Bone marrow (tissue), 2 donors: ENCODE measurements around the gene SLC7A6OS.

Experiments
- DNase-seq, 2 donors: peaks; one replicate each; lab custom pipeline; 2025; lab: John Stamatoyannopoulos, UW

Gene SLC7A6OS

GRCh38 chr16:68310774-68311511, at the start of gene SLC7A6OS, which contains the start of gene PRMT7:
Gene SLC7A6OS (minus strand): TSS chr16:68310946. CDS start chr16:68310926, 20 bp downstream.
Gene PRMT7 (plus strand): TSS chr16:68311019. CDS start chr16:68315980, 4,961 bp downstream.
- peak; percentile 66 to 94 for DNase-seq

- DNase-seq, result no peak
Observed at GRCh38 chr16:68359398-68360191, 48.8 kb upstream of the SLC7A6OS start.

- DNase-seq, result no peak
Observed at GRCh38 chr16:68358951-68359350, 48.2 kb upstream of the SLC7A6OS start.

DNA sequence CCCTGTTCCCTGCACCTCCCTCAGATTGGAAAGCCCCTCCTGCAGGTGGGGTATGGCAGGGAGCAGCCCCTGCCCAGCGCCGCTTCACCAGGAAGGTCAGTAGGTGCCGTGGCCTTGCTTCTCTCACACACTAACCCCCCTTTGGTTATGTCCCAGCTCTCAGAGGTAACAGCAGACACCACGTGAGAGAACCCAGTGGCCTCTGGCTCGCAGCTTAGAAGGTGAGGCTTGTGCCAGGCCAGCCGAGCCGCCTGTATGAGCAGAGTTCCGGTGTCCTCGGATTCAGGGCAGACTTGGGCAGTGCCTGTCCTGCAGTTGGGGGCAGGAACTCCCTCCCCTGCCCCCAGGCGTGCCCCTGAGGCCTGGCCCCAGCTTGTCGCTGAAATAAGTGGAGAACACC, 47.2 kb upstream of the SLC7A6OS start:
- DNase-seq, result no peak

DNA sequence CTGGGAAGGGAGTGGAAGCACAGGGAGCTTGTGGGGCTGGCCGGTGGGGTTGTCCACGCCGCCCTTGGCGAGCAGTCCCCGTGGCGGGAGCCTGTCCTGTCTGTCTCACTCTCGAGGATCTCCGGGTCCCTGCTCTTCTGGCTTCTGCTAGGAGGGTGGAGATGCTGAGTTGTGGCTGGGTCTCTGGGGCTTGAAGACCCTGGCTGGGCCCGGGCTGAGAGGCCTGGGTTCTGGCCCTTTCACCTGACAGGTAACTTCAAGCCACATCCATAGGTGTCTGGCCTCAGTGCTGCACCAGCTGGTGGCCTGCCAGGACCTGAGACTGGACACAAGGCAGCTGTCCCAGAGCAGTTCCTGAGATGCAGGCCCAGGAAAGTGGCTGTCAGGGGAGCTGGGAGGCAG, 46.8 kb upstream of the SLC7A6OS start:
- no peak for DNase-seq

GRCh38 chr16:68356919-68357286, 46.2 kb upstream of the SLC7A6OS start:
- no peak for DNase-seq

GRCh38 chr16:68356249-68356918, 45.6 kb upstream of the SLC7A6OS start:
- DNase-seq, result peak in 1 of 2 donors; percentile 87

DNA sequence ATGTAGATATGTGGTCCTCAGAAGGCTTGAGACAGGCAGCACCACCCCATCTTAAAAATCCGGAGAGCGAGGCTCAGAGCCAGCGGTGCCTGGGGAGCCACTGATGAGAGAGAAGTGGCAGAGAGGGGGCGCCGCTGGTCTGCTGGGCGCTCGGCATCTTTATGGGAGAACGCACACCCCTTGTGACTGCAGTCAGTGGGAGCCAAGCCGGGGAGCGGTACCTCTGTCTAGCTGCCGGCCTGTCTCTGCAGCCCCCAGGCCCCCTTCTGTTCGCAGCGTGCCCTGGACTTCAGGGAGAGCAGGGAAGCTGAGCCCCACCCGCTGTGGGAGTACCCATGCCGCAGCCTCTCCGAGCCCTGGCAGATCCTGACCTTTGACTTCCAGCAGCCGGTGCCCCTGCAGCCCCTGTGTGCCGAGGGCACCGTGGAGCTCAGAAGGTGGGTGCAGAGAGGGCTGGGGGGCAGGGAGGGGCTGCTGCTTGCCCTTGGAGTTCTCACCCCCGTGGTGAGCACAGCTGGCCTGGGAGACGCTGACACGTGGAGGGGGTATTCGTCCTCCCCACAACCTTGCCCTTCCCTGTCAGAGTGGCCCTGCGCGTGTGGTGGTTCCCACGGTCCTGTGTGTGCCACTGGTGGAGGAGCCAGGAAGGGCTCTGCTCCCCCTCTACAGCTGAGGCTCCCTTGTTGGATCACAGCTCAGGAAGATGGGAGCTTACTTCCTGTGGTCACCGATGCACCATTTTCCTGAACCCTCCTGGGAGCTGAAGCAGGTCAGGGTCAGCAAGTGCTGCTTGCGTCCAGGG, 44.9 kb upstream of the SLC7A6OS start:
- DNase-seq, result no peak

DNA sequence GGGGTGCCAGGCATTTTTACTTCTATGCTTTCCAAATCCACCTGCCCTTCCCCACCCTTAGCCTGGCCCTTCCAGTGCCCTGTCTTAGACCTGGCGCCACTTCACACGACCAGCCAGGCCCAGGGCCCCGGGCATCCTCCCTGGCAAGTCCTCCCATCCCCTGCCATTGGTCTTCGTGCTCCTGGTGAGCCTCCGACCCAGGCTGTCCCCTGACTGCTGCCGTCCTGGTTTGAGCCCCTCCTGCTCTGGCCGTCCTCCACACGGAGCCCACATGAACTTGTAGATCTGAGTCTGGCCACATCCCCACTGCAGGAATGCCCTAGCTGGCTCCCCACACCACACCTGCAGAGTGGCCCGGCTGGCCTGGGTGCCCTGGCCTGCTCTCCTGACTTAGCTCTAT, 44.1 kb upstream of the SLC7A6OS start:
- DNase-seq, result no peak

DNA sequence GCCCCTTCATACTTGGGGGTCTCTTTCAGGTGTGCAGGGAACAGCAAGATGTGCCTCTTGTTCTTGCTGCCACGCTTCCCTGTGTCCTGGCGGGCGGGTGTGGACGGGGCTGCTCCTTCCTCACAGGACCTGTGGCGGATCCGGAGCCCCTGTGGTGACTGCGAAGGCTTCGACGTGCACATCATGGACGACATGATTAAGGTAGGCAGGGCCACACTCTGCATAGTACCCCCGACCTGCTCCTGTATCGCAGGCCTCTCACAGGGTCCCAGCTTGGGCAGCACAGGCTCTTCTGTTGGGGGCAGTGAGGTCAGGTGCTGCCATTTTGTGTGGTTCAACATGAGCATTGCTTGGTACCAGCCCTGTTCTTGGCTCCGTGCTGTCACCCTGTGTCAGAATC, 42.6 kb upstream of the SLC7A6OS start:
- no peak for DNase-seq

DNA sequence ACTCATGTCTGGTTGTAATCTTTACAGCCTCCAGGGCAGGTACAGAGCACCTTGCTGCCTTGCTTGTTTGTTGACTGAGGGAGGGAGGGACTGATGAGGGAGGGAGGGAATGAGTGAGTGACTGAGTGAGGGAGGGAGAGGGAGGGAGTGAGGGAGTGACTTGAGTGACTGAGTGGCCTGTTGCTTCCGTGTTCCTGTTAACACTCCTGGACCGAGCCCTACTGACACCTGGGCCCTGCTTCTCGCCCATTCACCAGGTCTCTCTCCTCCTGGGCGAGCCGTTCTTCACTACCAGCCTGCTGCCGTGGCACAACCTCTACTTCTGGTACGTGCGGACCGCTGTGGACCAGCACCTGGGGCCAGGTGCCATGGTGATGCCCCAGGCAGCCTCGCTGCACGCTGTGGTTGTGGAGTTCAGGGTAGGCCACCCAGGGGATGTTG, 41.3 kb upstream of the SLC7A6OS start:
- DNase-seq, result no peak

GRCh38 chr16:68351463-68351862, 40.7 kb upstream of the SLC7A6OS start:
- DNase-seq, result no peak

- DNase-seq, result no peak
Observed at GRCh38 chr16:68350813-68351350, 40.1 kb upstream of the SLC7A6OS start.

GRCh38 chr16:68349838-68350410, 39.2 kb upstream of the SLC7A6OS start:
- no peak for DNase-seq

DNA sequence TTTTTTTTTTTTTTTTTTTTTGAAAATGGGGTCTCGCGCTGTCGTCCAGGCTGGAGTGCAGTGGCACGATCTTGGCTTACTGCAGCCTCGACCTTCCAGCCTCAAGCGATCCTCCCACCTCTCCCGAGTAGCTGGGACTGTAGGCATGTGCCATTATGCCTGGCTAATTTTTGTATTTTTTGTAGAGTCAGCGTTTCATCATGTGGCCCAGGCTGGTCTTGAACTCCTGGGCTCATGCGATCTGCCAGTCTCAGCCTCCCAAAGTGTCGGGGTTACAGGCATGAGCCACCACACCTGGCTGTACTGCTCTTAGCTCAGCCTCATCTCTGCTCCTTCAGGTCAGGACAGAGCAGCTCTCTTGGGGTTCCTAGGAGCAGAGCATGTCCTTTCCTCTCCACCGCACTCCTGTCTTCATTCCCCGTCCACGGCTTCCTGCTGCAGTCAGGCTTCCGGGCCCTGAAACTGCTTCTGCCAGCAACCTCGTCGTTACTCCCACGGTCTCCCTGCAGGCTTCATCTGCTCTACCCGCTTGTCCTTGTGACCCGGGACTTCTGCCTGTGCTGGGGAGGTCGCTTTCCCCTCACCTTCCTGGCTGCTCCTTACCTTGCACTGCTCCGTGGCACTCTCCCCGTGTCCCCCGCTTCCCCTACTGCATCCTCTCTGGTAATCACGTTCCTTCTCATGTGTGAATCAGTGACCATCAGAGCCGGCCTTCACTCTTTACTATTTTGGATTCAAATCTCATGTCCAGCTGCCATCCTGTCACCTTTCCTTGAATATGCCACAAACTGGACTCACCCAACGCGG, 38.1 kb upstream of the SLC7A6OS start:
- no peak for DNase-seq

DNA sequence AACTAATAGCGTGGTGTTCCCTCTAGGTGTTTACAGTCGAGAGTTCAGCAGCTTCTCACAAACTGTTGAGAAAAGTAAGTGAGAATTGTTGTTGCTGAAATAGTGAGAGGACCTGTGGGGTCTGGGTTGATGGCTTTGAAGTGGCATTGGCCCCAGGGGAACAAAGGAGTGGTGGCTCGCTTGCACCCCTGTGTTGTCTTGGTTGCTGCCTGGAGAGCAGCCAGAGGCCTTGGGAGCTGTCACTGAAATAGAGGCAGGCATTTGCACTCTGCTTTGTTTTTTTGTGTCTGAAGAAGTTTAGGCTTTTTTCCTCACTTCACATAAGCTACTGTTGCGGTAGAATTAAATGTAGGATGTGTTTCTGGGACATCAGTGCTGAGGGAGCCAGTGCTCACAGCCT, 36.9 kb upstream of the SLC7A6OS start:
- DNase-seq, result no peak

DNA sequence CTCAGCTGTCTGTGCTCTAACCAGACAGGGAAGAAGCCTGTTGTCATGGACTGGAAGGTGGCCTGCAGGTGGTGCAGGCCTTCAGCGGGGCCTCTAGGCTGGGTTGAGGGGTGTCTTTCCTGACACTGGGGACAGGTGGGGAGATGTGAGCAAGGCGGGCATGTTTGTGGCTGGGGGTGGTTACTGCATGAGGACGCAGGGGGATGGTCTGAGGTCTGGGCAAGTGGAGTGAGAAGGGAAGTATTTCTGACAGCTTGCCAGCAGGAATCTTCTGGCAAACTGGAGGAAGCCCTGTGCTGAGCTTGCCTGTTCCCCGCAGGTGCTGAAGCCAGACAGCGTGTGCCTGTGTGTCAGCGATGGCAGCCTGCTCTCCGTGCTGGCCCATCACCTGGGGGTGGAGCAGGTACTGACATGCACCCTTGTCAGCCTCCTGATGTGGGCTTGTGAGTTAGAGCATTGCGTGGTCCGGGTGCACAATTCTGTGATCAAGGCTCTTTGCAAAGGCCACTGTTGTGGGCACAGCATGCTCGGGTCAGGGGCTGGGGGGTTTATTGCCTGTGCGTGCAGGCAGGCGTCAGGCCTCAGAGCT, 36.2 kb upstream of the SLC7A6OS start:
- no peak for DNase-seq

DNA sequence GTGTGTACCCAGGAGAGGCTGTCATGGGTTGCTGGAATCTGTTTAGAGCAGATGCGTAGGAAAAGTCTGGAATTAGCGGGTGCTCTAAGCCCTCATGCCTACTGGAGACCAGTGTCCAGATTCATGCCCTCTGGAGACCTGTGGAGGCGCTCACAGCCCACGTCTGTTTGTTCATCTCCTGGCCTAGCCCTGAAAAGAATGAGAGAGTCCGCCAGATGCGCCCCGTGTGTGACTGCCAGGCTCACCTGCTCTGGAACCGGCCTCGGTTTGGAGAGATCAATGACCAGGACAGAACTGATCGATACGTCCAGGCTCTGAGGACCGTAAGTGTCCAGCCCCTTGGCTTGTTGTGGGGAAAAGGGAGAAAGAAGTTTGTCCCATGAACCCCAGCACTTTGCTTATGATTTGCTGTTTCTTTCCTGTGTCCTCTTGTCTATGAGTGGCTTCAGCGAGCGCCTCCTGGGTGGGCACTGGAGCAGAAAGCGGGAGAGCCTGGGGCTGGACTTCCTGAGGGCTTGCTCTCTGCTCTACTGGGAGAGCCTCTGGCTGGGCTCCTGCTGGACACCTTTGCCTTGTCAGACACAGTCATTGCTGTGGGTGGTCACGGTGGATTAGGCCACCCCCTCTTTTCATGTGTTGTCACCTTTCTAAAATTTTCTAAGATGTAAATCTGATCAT, 35.4 kb upstream of the SLC7A6OS start:
- DNase-seq, result no peak

DNA sequence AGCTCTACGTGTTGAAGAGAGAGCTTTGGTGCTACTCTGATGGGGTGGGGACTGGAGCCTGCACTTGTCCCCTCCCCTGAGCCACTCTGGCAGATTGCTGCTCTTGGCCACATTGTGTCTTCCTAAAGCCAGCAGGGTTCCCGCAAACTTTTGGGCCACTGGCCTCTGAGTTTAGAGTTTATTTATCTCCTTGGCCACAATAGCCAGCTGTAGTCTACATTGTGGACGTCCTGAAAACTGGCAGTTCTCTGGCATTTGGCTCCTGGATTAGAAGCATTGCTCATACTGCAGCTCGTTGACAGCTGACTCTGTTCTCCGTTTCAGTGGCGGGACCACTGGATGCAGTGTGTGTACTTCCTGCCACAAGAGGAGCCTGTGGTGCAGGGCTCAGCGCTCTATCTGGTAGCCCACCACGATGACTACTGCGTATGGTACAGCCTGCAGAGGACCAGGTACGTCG, 34.6 kb upstream of the SLC7A6OS start:
- DNase-seq, result no peak
